Testis (tissue), 3 donors: ENCODE measurements around the gene WHRN. TPM values are rescaled to one million over a fixed set of nuclear protein-coding genes. Genes with fewer than 3 reads are reported as not detected.

Experiments used
- DNase-seq: peaks from one replicate; pipeline ENCODE4 v3.0.0-alpha.2; 2019
- H3K27ac ChIP-seq, 2 donors: fragments of 200-600 bp; sonication (generic); one replicate each; pipeline ENCODE4 v1.5.1; 2019
- H3K27me3 ChIP-seq: fragments of 200-600 bp; sonication (generic); one replicate; pipeline ENCODE4 v1.5.1; 2019
- H3K36me3 ChIP-seq: fragments of 200-600 bp; sonication (generic); one replicate; pipeline ENCODE4 v1.5.1; 2017; ENCODE audit warnings: low read depth; ENCODE audit errors: missing control alignments
- H3K4me1 ChIP-seq: fragments of 200-600 bp; sonication (generic); one replicate; pipeline ENCODE4 v1.5.1; 2019
- H3K4me3 ChIP-seq, 2 donors: fragments of 200-600 bp; sonication (generic); one replicate each; pipeline ENCODE4 v1.5.1; 2017 to 2019
- H3K9me3 ChIP-seq: fragments of 200-600 bp; sonication (generic); one replicate; pipeline ENCODE4 v1.5.1; 2017
- CTCF ChIP-seq, 3 experiments: fragments of 450-650 bp in 2 of 3; fragments of 200-600 bp in 1 of 3; sonication (generic) in 1 of 3; IDR thresholded peaks; one replicate each; pipeline ENCODE4 v1.5.1; 2016 to 2019; ENCODE audit warnings: antibody characterized with exemption in 3 of 3, mild to moderate bottlenecking in 2 of 3, moderate library complexity in 1 of 3
- POLR2A ChIP-seq: fragments of 450-650 bp; IDR thresholded peaks from one replicate; pipeline ENCODE4 v1.6.1; 2017; ENCODE audit warnings: antibody characterized with exemption, mild to moderate bottlenecking, moderate library complexity
- WGBS, 2 donors: methylation state at CpG; one replicate each; pipeline ENCODE4 v1.1.5; 2018; 5-methylcytosine and 5-hydroxymethylcytosine counted together
- intact Hi-C: fragments of 100-400 bp; cut with DNase I; formaldehyde crosslinking; loops from one replicate; pipeline ENCODE4 v1.15.1; 2023; ENCODE audit warnings: low total_unique reads
- polyA plus RNA-seq: library from polyadenylated mRNA; stranded (reverse); fragments of 350-450 nt; fragmentation: Illumina TruSeq; extraction: RNeasy Lipid Tissue Mini Kit (QIAGEN cat#74804); gene quantifications from one replicate; pipeline ENCODE4 v1.2.3, GENCODE V29; 2014; ENCODE audit warnings: low read depth, low replicate concordance; ENCODE audit not compliant: insufficient read depth
- total RNA-seq, 2 donors: library from RNA; depleted of rRNA; stranded (reverse); fragments of >200 nt; gene quantifications; one replicate each; pipeline ENCODE4 v1.2.3, GENCODE V29; 2016

The WHRN gene
- total and polyA plus RNA-seq, 3 donors from 2014 or later = 70.3 to 208 (median 181) TPM

- H3K27me3 ChIP-seq = no peaks in the 10 kb centered on the region
- H3K4me1 ChIP-seq = peaks cover 5% of the 10 kb centered on the region
- intact Hi-C loops = no loop called here
- TF ChIP-seq CTCF (IDR thresholded peaks at IDR 0.05) = no peak
- no peak for TF ChIP-seq POLR2A
- H3K36me3 ChIP-seq = no peaks in the 10 kb centered on the region
- WGBS, 2 donors = 77 to 91% methylated on average over 3 of the region's 3 CpGs
- no peak overlapping the region for H3K27ac ChIP-seq
- no peak for DNase-seq
- H3K4me3 ChIP-seq = no peak overlapping the region
- H3K9me3 ChIP-seq = no peaks in the 10 kb centered on the region
Observed at GRCh38 chr9:114522847-114523246, 17.6 kb upstream of the WHRN start.

- Histone ChIP-seq H3K4me1 (peaks cover 5% of the 10 kb centered on the region), H3K4me3 (no peak overlapping the region), H3K27me3 (no peaks in the 10 kb centered on the region), H3K27ac (no peak overlapping the region), H3K9me3 (no peaks in the 10 kb centered on the region), H3K36me3 (no peaks in the 10 kb centered on the region)
- WGBS, 2 donors = 46 to 66% methylated on average over 2 of the region's 2 CpGs
- intact Hi-C loops = no loop called here
- no peak for DNase-seq
- no peak for TF ChIP-seq CTCF (IDR thresholded peaks at IDR 0.05)
- no peak for TF ChIP-seq POLR2A
Observed at GRCh38 chr9:114522286-114522685, 17.0 kb upstream of the WHRN start.

GRCh38 chr9:114521846-114522245 is 16.6 kb upstream of the WHRN start:
- intact Hi-C loops = no loop called here
- TF ChIP-seq CTCF (IDR thresholded peaks at IDR 0.05) (no peak), POLR2A (no peak)
- no peak overlapping the region for H3K27ac ChIP-seq
- no peaks in the 10 kb centered on the region for H3K9me3 ChIP-seq
- H3K4me1 ChIP-seq = peaks cover 5% of the 10 kb centered on the region
- H3K27me3 ChIP-seq = no peaks in the 10 kb centered on the region
- DNase-seq = no peak
- H3K36me3 ChIP-seq = no peaks in the 10 kb centered on the region
- H3K4me3 ChIP-seq = no peak overlapping the region

GRCh38 chr9:114518599-114519022 is 13.3 kb upstream of the WHRN start:
- no peak overlapping the region for H3K27ac ChIP-seq
- H3K4me1 ChIP-seq = peaks cover 15% of the 10 kb centered on the region
- no peaks in the 10 kb centered on the region for H3K9me3 ChIP-seq
- no peaks in the 10 kb centered on the region for H3K36me3 ChIP-seq
- TF ChIP-seq POLR2A (no peak), CTCF (IDR thresholded peaks at IDR 0.05) (no peak)
- no peaks in the 10 kb centered on the region for H3K27me3 ChIP-seq
- 84 to 85% methylated on average over 4 of the region's 4 CpGs for WGBS, 2 donors
- no peak overlapping the region for H3K4me3 ChIP-seq
- DNase-seq = no peak
- intact Hi-C loops = no loop called here

- Histone ChIP-seq H3K36me3 (no peaks in the 10 kb centered on the region), H3K27me3 (no peaks in the 10 kb centered on the region), H3K9me3 (no peaks in the 10 kb centered on the region), H3K27ac (no peak overlapping the region), H3K4me3 (no peak overlapping the region), H3K4me1 (peaks cover 15% of the 10 kb centered on the region)
- intact Hi-C loops = no loop called here
- no peak for TF ChIP-seq POLR2A
- no peak for TF ChIP-seq CTCF (IDR thresholded peaks at IDR 0.05)
- 95 to 100% methylated on average over 1 of the region's 1 CpG for WGBS, 2 donors
- no peak for DNase-seq
Observed at GRCh38 chr9:114518120-114518519, 12.8 kb upstream of the WHRN start.
